Measurements from ENCODE around the gene TUBGCP6. TPM values are rescaled to one million over a fixed set of nuclear protein-coding genes. Genes with fewer than 3 reads are reported as not detected.

The TUBGCP6 gene
- total RNA-seq: 26.4 and 30.5 TPM in 2 replicates

GRCh38 chr22:50244420-50245213 is at the start of gene TUBGCP6:
TUBGCP6 (minus strand) TSS chr22:50245023; CDS start chr22:50244459, 564 bp downstream.

GRCh38 chr22:50269970-50270665 is 25.3 kb upstream of the TUBGCP6 start, which contains the start of gene MAPK11:
MAPK11 (minus strand) TSS chr22:50270380; CDS start chr22:50270292, 88 bp downstream.

GRCh38 chr22:50261615-50262459 is 17.0 kb upstream of the TUBGCP6 start, which contains the start of gene MAPK12:
MAPK12 (minus strand) TSS chr22:50261683; CDS start chr22:50261509, 174 bp downstream.

GRCh38 chr22:50250555-50251476 is 6.0 kb upstream of the TUBGCP6 start, which contains the start of gene HDAC10:
HDAC10 (minus strand) TSS chr22:50251265; CDS start chr22:50251032, 233 bp downstream.

GRCh38 chr22:50200461-50201190 is 44.2 kb downstream of the TUBGCP6 start, which contains the start of gene SELENOO:
SELENOO (plus strand) TSS chr22:50201011; CDS start chr22:50201037, 26 bp downstream.

GRCh38 chr22:50185375-50186087 is 59.3 kb downstream of the TUBGCP6 start, which contains the start of gene TRABD:
TRABD (plus strand) TSS chr22:50185913; CDS start chr22:50193061, 7,148 bp downstream.

GRCh38 chr22:50170453-50171318 is 74.1 kb downstream of the TUBGCP6 start, which contains the start of gene PANX2:
PANX2 (plus strand) TSS chr22:50170731; CDS start chr22:50170731, 0 bp downstream.

Other genes with a start within 250 kb of the TUBGCP6 start
- gene IL17REL, start 232.3 kb downstream of the TUBGCP6 start, total RNA-seq: not detected in 2 replicates
- not detected in 2 replicates for gene TTLL8, start 186.7 kb downstream of the TUBGCP6 start, total RNA-seq
- 2.1 and 2.2 TPM in 2 replicates for gene MLC1, start 159.6 kb downstream of the TUBGCP6 start, total RNA-seq
- gene MOV10L1, start 155.0 kb downstream of the TUBGCP6 start, total RNA-seq: 1.8 and 7.8 TPM in 2 replicates
- 0.79 and 1.1 TPM in 2 replicates for gene PANX2, start 74.3 kb downstream of the TUBGCP6 start, total RNA-seq
- 15.2 and 16.5 TPM in 2 replicates for gene TRABD, start 59.1 kb downstream of the TUBGCP6 start, total RNA-seq
- gene SELENOO, start 44.0 kb downstream of the TUBGCP6 start, total RNA-seq: 21.8 and 25.4 TPM in 2 replicates
- gene HDAC10, start 6.2 kb upstream of the TUBGCP6 start, total RNA-seq: 16.2 and 21.7 TPM in 2 replicates
- gene MAPK12, start 16.7 kb upstream of the TUBGCP6 start, total RNA-seq: 24.3 and 28.3 TPM in 2 replicates
- gene MAPK11, start 25.4 kb upstream of the TUBGCP6 start, total RNA-seq: 3.7 and 4.4 TPM in 2 replicates
- gene PLXNB2, start 62.6 kb upstream of the TUBGCP6 start, total RNA-seq: 145 and 159 TPM in 2 replicates
- 1.6 and 1.9 TPM in 2 replicates for gene DENND6B, start 82.0 kb upstream of the TUBGCP6 start, total RNA-seq
- 62.2 and 65.0 TPM in 2 replicates for gene PPP6R2, start 98.3 kb upstream of the TUBGCP6 start, total RNA-seq
- gene SBF1, start 230.0 kb upstream of the TUBGCP6 start, total RNA-seq: 49.7 and 60.6 TPM in 2 replicates
- gene ADM2, start 236.5 kb upstream of the TUBGCP6 start, total RNA-seq: under 0.01 and 0.37 TPM in 2 replicates
- gene MIOX, start 241.8 kb upstream of the TUBGCP6 start, total RNA-seq: not detected in 2 replicates

Data from aortic smooth muscle cell (primary cell).